Stimulated activated CD4-positive, alpha-beta T cell treated with anti-CD3 and anti-CD28 coated beads, Interleukin-4, amount 100 ng/mL, for 1 hour (primary cell): ENCODE data around the gene DTNBP1.

Source experiments
- DNase-seq: peaks from one replicate; pipeline ENCODE4 v3.0.0-alpha.2; 2020

The DTNBP1 gene

DNA sequence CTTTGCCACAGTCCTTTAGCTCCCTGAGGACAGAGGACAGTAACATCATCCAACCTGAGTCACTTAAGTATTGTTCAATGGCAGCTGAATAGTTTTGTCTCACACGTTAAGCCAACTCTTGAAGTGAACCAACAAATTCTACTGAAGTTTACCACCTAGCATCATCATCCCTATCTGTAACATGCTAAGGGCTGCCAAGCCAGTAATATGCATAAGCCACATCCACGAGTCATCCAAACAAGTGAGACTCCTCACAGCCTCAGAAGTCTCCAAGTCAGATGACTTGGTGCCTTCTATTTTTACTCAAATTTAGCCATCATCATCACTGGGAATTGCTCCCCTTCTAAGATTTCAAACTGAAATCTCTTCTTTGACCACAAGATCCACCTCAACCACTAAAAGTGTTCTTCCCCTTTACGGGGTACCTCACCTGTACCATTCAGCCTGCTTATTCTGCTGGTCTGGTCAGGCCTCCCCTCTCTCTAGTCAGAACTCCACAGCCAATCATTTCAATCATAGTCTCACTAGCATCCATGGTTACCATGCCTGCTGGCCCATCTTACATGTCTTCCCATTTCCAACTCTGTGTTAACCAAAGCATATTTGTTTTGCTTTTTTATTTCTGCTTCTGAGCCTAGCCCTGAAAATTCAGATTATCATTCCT is 73.7 kb downstream of the DTNBP1 start:
- DNase-seq = no peak

DNA sequence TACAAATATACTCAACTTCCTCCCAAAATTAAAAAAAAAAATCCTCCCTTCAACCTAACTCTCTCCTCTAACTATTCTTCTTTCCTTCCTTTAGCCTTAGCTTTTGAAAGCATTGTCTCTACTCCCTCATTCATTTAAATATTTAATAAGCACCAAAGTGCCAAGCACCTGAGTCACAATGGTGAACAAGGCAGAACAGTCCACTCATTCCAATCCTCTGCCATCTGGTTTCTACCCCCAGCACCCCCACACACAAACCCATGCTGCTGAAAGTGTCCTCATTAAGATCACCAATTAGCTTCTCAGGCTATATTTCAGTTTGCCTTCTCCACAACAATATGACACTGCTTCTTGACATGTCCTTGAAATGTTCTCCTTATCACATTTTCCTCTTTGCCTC is 76.3 kb downstream of the DTNBP1 start:
- no peak for DNase-seq

DNA sequence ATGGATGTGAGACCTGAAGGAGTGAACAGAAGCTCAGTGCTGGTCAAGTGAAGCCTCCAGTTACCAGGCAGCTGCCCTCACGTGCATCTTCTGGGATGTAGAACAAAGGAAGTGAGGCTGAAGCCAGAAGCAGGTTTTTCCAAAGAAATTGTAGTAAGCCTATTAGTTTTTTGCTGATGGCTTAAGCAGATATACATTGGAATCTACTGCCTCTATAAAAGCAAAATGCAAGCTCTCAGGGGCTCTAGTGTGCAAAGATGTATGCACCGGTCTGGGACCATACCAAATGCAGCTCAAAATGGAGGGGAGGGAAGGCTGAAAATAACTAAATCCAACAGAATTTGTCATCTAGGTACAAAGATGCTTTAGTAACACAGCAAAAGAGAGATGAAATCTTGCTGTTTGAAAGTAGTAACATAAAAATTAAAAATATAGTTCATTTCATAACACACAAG is 77.0 kb downstream of the DTNBP1 start:
- DNase-seq = no peak

DNA sequence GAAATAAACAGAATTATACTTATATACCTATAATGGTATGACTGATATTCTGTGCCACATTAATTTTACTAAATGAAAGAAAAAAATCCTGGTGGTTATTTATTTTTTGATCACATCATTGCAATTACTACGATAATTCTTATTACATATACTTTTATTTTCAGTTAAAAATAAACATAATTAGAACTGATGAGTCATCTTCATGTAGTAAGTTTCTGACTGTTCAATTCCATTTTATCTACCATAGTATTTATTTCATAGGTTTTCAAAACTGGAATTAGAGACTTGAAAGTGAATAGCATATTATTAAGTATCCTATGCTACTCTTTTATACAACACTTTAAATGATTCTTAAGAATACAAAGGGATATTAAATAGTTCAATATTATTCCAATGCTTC is 80.3 kb downstream of the DTNBP1 start:
- DNase-seq = no peak

DNA sequence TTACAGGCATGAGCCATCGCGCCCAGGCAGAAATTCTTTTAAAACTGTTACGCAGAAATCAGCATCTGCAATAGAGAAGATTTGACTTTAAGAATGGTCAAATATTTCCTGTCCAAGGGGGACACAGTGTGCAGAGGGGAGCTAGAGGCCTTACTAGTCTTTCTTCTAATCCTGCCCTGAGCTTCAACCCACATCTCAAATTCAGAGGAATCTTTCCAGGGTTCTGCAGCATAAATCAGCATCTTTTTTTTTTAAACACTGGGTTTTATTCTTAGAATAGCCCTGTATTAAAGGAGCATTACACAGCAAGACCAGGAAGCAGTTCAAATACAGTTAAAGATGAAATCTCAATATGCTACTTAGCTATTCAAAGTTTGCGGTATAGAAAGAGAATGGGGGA is 81.1 kb downstream of the DTNBP1 start:
- no peak for DNase-seq

DNA sequence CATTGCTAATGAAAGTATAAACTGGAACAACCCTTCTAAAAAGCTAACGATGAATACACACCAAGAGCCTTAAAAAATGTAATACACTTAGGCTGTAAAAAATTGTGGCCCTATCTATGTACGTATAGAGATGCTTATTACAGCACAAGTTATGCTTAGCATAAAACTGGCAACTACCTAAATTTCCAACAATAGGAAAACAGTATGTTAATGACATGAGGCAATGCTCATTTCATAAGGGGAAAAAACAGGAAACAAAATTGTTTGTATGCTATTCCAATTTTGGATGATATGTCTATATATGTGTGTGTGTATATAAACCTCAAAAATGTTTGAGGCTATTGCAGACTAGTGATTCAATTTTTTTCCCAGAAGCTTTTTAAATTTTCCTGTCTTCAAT is 82.5 kb downstream of the DTNBP1 start:
- DNase-seq = no peak

DNA sequence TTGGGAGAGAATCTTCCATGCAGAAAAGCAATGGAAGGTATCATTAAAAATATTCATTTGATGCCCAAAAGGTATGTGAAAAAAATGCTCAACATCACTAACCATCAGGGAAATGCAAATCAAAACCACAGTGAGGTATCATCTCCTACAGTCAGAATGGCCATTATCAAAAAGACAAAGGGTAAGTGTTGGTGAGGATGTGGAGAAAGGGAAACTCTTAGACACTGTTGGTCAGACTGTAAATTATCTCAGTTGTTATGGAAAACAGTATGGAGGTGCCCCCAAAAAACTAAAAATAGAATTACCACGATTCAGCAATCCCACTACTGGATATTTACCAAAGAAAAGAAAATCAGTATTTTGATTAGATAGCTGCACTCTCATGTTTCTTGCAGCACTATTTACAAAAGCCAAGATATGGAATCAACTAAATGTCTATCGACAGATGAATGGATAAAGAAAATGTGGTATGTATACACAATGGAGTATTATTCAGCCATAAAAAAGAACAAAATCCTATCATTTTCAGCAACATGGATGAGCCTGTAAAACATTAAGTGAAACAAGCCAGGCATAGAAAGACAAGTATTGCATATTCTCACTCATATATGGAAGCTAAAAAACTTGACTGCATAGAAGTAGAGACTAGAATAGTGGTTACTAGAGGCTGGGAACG is 84.0 kb downstream of the DTNBP1 start:
- no peak for DNase-seq

DNA sequence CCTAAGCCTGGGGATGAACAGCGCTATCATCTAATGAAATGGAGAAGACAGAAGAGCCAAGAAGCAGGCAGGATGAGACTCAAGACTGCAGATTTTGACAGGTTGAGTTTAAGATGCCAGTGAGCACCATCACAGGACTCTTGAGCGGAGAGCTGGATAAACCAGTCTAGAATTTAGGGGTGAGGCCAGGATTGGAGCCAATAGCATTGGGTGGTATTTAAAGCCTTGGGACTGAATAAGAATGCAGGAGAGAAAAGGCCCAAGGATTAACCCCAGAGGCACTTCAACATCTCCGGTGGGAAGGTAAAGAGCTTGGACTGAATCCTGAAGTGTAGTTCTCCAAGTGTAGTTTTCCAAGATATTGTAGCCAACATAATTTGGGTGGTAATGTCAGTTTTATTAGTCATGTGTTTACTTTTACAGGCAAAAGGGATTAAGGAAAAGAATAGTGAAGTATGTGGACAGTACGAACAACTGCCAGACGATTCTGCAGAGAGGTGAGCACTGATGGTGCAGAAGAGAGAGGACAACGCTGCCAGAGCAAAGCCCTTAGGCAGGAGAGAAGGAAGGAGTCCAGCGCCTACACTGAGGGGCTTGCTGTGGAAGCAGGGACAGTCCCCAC is 85.2 kb downstream of the DTNBP1 start:
- no peak for DNase-seq

DNA sequence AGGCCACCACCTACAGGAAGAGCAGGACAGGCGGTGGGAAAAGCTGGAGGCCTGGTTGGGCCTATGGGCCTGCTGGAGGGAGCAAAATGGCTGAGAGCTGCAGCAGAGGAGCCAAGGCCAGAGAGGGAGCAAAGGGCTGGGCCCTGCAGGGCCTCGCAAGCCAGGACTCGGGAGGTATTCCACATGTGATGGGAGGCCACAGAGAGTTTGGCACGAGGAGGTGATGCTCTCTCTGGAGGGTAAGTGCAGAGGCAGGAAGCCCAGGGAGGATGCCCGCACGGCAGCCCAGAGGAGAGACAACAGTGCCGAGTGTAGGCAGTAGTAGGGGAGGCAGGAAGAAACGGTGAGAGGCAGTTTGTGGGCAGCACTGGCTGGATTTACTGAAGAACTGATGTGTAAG is 85.7 kb downstream of the DTNBP1 start:
- no peak for DNase-seq

DNA sequence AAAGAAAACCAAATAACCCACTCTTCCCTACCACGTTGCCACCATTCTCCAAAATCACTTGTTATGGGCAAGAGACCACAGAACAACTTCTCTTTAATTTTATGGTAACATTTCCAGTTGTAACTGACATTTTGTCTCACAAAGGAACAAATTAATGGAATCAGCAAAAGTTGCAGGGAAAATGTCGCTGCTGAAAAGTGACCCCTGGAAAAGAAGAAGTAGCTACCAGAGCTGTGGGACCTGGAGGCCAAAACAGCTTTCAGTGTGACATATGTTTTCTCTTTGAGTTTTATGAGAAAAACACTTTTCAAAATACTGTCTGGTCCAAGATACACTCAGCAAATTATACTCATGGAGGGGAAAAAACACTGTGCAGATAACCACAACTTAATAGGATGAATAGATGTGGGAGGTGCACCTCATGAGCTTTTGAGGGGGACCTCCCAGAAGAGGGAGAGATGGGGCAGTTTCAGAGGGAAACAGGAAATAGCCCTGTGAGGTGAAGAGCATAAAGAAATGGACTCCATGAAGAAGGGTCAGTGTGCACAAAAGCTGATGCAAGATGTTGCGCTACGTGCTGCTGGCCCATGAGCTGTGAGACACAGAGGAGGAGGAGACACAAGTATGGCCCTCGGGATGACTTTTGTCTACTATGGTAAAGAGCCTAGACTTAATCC is 87.3 kb downstream of the DTNBP1 start:
- DNase-seq = no peak

DNA sequence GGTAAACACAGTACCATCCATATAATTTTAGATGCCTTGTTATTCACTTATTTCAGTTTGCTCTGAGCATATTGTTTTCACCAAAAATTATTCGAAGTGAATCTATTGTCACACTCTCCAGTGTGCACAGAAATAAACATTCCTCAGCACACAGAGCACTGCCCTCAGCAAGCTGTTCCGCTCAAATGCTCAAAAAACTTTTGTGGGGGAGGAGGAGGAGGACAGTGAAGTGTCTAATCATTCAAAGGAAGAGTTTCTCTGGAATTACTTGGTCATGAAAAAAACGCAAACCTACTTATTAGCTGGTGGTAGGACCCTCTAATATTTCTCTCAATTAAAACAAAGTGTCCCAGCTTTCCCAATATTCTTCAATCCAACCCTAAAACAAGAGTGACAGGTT is 88.3 kb downstream of the DTNBP1 start:
- DNase-seq = no peak

DNA sequence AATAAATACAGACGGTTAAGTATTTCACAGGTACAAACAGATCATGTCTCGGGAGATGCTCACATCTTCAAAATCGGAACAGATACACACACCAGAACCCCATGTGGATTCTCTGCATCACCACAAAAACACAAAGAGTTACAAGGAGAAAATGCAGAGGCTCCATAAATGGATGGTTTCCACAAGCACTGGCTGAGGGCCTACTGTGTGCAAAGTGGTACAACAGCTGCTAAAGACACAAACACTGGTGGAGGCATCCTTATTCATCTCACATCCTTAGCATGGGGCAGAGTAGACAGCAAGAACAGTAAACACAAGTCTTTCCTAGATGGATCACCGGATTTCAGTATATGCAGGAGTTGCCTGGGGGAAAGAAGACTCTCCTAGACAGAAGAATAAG is 88.8 kb downstream of the DTNBP1 start:
- no peak for DNase-seq

DNA sequence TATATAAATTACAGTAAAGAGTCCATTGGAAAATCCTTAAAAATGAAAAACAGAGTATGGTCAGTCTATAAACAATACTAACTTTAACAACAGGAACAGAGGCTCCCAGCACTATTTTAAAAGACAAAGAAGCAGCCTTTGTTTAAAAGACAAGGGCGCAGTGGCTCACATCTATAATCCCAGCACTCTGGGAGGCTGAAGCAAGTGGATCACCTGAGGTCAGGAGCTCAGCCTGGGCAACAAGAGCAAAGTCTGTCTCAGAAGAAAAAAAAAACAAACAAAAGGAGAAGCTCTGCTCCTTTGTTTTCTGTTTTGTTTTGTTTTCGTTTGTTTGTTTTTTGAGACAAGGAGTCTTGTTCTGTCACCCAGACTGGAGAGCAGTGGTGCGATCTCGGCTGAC is 89.4 kb downstream of the DTNBP1 start:
- no peak for DNase-seq

DNA sequence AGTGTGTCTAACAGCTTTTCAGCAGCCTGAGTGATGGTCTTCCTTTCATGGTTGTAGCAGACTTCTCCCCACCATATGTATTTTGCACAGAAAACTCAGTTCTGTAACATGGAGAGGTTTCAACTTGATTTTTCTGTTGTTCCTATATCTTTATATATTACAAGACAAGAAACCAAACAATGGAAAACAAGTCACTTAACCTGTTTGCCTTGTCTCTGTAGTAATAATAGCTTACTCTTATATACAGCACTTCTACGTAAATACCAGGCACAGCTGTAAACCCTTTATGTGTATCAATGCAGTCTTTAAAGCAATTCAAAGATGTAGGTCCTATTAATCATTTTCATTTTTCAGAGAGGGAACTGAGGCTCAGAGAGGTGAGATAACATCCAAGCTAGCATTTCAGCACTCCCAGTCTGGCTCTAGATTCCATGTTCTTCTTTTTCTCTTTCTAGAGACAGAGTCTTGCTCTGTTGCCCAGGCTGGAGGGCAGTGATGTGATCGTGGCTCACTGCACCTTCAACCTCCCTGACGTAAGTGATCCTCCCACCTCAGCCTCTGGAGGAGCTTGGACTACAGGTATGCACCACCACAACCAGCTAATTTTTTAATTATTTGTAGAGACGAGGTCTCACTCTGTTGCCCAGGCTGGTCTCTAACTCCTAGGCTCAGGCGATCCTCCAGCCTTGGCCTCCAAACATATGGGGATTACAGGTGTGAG is 90.4 kb downstream of the DTNBP1 start:
- DNase-seq = no peak

DNA sequence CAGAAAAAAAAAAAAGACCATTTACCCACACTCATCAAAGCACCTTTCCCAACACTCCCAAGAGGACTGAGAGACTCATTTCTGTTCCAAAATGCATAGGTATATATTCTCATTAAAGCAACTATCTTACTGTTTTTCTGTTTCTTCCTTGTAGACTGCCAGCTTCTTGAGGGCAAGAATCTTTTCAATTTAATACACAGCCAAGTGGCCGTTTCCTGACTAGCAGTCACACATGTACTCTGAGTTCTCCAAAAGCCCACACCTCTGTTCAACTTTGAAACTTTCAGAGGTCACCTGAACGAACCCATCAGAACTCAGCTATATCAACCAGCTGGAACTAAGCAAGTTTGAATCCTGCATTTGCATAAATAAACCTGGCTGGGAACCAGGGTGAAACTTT is 92.7 kb downstream of the DTNBP1 start:
- no peak for DNase-seq

DNA sequence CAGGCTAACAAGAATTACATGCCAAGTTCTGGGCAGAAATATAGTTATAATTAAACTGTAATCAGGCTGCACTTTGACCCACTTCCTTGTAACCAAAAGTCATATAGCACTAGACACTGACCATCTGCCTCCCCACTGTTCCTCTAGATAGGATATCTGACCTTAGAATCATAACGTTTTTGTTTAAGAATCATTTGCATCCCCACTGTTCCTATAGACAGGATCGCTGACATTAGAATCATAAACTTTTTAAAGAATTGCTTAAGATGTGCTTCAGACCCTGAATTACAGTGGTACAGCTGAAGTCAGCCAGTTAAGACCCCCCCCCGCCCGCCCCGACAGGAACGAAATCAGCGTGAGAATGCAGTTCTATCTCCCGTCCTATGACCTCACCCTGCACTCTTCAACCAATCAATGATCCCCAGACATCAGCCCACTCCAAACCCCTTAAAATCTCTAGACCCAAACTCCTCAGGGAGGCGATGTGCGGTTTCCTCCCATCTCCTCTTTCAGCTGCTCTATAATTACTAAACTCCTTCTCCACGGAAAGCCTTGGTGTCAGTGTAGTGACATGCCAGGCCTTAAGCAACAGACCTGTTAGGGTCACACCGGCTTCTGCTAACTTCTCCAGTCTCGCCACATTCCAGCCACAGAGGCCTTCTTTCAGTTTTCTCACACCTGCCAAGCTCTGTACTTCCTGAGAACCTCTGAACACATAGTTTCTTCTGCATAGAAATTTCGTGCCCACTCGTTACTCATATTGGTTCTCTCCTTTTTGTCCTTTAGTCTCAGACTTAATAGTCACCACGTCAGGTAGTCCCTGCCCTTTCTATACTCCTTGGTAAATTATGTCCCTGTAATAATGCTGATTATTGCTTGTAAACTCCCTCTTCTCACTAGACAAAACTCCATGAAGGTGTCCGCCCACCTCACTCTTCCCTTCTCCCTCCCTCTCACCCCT is 93.5 kb downstream of the DTNBP1 start:
- no peak for DNase-seq

DNA sequence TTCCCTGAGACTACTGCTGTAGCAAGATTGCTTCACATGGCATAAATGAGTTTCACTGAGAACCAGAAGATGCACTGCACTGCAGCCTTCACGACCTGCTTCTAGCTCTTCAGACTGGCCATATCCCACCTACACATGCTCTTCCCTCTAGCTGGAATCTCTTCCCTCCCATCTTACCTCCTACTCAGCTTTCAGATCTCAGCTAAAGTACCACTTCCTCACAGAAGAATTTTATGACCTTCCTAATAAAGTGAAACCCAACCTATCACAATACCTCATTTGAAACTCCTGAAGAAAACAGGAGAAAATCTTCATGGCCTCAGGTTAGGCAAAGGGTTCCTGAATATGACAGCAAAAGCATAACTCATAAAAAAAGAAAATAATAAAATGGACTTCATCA is 99.9 kb downstream of the DTNBP1 start:
- DNase-seq = no peak

DNA sequence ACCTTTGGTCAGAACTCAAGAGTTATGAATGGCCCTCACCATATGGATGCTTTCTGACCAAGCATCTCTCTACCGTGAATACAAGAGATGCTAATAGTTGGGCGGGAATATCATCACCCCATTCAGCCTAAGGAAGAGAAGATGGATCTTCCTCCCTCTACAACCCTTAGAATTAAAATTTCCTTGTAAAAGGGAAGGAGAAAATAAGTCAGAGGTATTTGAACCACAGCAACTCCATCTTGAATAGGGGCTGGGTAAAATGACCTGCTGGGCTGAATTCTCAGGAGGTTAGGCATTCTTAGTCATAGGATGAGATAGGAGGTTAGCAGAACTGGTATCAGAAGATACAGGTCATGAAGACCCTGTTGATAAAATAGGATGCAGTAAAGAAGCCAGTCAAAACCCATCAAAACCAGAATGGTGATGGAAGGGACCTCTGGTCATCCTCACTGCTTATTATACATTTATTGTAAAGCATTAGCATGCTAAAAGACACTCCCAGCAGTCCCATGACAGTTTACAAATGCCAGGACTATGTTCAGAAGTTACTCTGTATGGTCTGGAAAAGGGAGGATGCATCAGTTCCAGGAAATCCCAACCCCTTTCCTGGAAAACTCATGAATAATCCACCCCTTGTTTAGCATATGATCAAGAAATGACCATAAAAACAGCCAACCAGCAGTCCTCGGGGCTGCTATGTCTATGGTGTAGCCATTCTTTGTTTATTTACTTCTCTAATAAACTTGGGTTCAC is 101.2 kb downstream of the DTNBP1 start:
- DNase-seq = no peak

DNA sequence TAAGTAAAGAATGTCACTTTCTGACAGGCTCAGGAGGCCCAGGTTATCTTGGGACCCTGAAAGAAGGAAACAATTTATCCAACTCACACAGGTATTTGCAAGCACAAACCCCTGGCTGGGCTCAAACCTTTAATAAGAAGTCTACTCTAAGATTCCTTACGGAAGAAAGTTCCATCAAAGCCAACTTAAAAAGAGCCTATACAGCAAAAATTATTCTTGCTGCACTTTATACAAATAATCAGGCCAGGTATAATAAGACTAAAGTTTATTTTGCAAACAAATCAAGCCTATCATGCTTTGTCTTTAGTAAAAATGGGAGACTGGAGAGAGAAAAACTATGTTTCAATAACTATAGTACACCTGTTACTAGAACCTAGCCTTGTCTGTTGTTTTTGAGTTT is 102.1 kb downstream of the DTNBP1 start:
- no peak for DNase-seq

DNA sequence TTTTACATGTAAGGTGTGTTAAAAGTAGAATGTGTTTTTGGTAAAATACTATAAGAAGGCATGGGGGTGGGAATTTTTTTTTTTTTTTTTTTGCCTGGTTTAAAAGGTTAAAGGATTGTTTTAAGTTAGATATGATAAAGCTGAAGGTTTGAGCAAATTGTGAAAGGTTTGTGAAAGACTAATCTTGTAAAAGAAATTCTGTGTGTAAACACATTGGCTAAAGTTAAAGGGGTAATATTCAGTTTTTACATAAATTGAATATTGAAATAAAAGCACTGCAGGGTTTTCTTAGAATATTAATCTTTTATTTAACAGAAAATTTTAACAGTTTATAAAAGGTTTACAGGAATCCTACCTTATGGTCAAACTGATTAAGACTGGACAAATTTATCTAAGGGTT is 105.7 kb downstream of the DTNBP1 start:
- no peak for DNase-seq

DNA sequence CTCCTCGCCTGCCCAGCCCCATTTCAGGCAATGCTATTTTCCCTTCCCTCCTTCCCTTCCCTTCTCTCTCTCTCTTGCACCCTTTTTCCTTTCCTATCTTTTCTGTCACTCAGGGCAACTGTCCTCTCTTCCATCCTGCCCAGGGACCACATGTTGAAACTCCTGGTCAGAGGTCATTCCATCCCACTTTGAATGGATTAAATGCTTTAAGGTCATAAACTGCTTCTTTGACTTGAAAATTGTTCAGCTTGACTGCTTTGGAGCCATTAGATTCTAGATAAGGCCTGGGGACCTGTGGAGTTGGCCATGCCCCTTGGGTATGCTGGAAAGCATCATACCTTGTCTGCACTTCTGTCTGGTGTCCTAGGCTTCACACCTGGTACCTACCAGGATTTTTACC is 106.1 kb downstream of the DTNBP1 start:
- DNase-seq = no peak
